Fibroblast of skin of left biceps (primary cell): ENCODE measurements around the gene RASSF5.
"Not testable (repeated sequence)": the region's sequence is repeated elsewhere in the genome, so short reads cannot be mapped to it uniquely, and the experiment has no call there.

Experiments
- DNase-seq, 2 experiments: peaks; one replicate each; pipeline ENCODE4 v3.0.0-alpha.2; 2013; ENCODE audit warnings: low read depth in 2 of 2

RASSF5 gene

GRCh38 chr1:206570529-206570928 is 63.2 kb downstream of the RASSF5 start:
- DNase-seq: no peak

- no peak for DNase-seq
Observed at GRCh38 chr1:206572835-206573234, 65.5 kb downstream of the RASSF5 start.

GRCh38 chr1:206573319-206573718 is 66.0 kb downstream of the RASSF5 start:
- DNase-seq: no peak

- no peak for DNase-seq
Observed at GRCh38 chr1:206573762-206574161, 66.4 kb downstream of the RASSF5 start.

GRCh38 chr1:206575165-206575893 is 68.0 kb downstream of the RASSF5 start:
- DNase-seq: peak; percentile 46 to 49

- DNase-seq: no peak
Observed at GRCh38 chr1:206575894-206576737, 68.8 kb downstream of the RASSF5 start.

GRCh38 chr1:206577626-206578025 is 70.3 kb downstream of the RASSF5 start:
- no peak for DNase-seq

- no peak for DNase-seq
Observed at GRCh38 chr1:206578068-206578977, 71.0 kb downstream of the RASSF5 start.

GRCh38 chr1:206578978-206579374 is 71.6 kb downstream of the RASSF5 start:
- no peak for DNase-seq

- no peak for DNase-seq
Observed at GRCh38 chr1:206579747-206580437, 72.6 kb downstream of the RASSF5 start.

GRCh38 chr1:206580438-206581113 is 73.2 kb downstream of the RASSF5 start:
- DNase-seq: no peak

GRCh38 chr1:206581114-206581497 is 73.8 kb downstream of the RASSF5 start:
- not testable (repeated sequence) for DNase-seq

- DNase-seq: no peak
Observed at GRCh38 chr1:206581571-206581981, 74.2 kb downstream of the RASSF5 start.

- no peak for DNase-seq
Observed at GRCh38 chr1:206582537-206582936, 75.2 kb downstream of the RASSF5 start.

GRCh38 chr1:206582971-206583706 is 75.8 kb downstream of the RASSF5 start:
- no peak for DNase-seq

GRCh38 chr1:206583707-206584648 is 76.6 kb downstream of the RASSF5 start:
- DNase-seq: peak in 1 of 2 experiments; percentile 17

- DNase-seq: no peak
Observed at GRCh38 chr1:206584683-206585082, 77.4 kb downstream of the RASSF5 start.

- DNase-seq: no peak
Observed at GRCh38 chr1:206586501-206587445, 79.4 kb downstream of the RASSF5 start.
